Brain pericyte (primary cell): ENCODE results near the gene CTNNA2.
"Not testable (repeated sequence)": the region's sequence is repeated elsewhere in the genome, so short reads cannot be mapped to it uniquely, and the experiment has no call there.

Experiments
- DNase-seq: peaks from one replicate; pipeline ENCODE4 v3.0.0-alpha.2; 2012; ENCODE audit warnings: low read depth, low spot score

The CTNNA2 gene

GRCh38 chr2:80026040-80026729, 513.3 kb downstream of the CTNNA2 start:
- no peak for DNase-seq

DNA sequence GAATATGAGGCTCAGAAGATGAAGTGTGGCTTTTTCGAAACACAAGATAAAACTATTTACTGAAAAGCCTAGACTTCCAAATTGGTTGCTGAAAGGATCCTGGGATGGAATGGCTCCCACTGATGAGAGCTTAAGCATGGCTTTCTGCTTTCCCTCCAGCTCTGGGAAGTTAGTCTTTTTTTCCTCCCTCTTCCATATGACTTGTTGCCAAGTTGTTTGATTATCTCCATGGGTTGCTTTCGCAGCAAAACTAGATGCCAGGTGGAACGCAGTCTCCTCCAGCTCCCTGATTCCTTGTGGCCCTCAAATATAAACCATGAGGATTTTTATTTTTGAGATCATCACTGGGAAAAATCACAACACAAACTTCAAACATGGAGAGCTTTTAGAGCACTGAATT, 515.2 kb downstream of the CTNNA2 start:
- no peak for DNase-seq

DNA sequence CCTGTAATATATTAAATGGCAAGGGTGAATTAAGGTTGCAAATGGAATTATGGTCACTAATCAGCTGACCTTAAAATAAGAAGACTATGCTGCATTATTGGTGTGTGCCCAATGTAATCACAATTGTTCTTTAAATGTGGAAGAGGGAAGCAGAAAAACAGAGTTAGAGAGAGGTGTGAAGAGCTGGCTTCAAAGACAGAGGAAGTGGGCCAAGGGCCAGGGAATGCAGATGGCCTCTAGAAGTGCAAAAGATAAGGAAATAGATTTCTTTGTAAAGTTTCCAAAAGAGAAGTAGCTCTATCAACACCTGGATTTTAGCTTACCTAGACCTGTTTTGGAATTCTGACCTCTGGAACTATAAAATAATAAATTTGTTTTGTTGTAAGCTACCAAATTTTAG, 515.7 kb downstream of the CTNNA2 start:
- no peak for DNase-seq

DNA sequence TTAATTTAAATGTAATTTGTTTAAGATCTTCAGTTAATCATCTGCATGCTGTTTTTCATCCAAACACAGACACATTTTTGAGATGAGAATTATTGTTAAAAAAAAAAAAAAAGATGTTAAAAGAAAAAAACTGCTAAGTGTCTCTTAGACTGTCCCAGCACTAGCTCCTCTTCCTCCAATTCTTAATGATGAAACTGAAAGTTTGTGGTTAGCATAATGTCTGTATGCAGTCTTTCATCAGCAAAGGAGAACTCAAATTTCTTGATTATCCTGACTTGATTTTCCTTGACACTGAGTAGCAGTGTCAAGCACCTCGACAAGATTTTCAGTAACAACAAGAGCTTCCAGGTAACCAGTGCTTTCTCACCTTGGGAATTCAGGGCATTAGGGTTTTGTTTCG, 517.3 kb downstream of the CTNNA2 start:
- DNase-seq = no peak

DNA sequence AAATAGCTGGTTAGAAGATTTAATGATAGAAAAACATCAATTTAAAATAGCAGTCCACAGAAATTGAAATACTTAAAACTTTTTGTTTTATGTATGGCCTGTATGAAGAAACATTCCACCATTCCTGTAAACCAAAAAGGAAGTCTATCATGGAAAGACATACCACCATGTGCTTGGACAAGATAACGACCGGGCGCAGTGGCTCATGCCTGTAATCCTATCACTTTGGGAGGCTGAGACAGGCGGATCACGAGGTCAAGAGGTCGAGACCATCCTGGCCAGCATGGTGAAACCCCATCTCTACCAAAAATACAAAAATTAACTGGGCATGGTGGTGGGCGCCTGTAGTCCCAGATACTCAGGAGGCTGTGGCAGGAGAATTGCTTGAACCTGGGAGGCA, 519.8 kb downstream of the CTNNA2 start:
- DNase-seq = not testable (repeated sequence)

GRCh38 chr2:80035749-80036285, 523.0 kb downstream of the CTNNA2 start:
- no peak for DNase-seq

GRCh38 chr2:80037310-80037709, 524.5 kb downstream of the CTNNA2 start:
- DNase-seq = no peak

DNA sequence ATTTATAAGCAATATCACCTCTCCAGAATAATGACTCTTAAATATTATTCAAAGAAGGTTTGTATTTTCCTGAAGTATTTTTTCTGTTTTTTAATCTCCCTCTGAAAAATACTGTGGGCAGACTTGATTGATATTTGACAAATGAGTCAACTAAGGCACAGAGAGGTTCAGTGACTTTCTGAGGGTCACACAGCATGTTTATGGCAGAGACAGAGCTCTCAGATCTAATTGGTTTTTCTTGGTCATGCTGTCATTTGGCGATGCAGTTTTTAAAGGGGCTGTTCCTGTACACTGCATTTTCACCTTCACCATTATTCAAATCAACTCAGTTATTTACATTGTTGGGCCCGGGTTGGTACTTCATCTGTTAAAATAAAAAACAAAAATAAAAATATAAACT, 527.4 kb downstream of the CTNNA2 start:
- DNase-seq = no peak

GRCh38 chr2:80042635-80043034, 529.8 kb downstream of the CTNNA2 start:
- no peak for DNase-seq

DNA sequence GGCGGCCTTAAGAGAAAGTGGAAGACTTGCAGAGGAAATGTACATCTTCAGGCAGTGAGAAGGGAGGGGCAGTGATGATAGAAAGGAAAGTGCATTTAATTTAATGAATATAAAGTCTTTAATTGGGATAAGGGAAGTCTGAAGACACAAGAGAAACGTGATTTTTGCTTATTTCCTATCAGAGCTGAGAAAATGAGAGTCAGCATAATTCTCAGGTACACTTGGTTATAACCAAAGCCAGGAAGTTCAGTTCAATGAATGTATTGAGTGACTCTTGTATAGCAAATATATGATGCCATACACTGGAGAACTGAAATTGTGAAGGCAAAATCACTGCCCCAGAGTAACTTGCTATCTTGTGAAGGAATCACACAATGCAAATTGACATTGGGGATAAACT, 535.4 kb downstream of the CTNNA2 start:
- no peak for DNase-seq

DNA sequence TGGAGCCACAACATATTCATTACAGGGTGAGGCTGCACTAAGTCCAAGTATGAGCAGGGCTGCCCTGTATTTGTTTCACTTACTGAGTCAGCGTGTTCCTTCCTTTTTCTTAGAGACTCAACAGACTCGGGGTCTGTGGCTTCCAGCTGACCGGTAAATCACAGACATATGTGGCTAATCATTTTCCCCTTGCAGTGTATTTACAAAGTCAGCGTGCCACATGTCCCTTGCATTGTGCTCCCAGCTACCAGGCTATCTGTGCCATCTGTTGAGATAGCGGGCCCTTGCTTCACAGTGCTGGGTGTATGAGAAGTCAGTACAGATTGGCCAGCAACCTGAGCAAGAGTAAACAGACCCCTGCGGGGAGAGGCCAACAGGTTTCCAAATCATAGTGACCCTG, 537.4 kb downstream of the CTNNA2 start:
- DNase-seq = no peak

DNA sequence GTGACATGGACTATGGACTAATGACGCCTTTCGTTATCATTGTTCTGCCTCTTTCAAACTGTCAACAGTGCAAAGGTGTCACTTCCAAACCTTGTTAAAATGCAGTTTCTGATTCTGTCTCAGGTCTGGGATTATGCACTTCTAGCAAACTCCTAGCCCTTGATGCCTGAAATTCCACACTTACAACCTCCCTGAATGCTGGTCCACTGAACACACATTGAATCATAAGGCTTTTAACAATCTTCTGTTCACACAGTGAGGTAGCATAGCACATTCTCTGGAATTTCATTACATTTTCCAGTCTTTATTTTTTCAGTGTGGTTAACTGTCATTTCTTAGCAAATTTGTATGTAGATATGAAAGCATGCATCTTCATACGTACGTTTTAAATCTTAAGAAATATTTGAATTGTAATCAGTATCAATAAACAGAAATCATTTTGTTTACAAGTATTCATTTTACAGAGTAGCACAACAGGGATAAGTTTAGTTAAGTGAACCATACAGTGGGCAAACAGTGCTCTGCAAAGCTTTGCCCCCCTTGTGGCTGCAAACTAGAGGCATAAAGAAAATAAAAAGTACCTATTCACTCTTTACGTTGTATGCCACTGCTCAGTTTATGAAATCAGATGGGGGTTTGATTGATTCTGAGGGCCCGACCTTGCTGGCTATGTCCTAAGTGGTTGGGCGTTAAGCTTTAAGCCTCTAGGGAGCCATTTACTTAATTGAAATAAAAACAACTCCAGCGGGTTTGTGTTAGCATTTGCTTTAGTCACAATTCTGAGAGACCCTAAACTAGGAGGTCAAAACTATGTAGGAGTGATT, 540.9 kb downstream of the CTNNA2 start:
- no peak for DNase-seq

DNA sequence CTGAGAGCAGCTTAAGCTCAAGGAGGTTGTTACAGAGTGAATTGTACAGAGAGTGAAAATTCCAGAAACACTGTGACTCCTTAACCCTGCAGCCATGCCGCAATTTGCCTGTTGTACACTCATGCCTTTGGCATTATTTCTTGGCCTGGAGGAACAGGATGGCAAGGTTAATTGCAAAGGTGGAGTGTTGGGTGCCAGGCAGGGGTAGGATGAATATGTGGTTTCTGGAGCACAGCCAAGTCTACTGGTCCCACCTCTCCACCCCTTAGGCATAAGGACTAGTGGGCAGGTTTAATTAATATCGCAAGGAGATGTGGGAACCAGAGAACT, 541.5 kb downstream of the CTNNA2 start:
- no peak for DNase-seq

DNA sequence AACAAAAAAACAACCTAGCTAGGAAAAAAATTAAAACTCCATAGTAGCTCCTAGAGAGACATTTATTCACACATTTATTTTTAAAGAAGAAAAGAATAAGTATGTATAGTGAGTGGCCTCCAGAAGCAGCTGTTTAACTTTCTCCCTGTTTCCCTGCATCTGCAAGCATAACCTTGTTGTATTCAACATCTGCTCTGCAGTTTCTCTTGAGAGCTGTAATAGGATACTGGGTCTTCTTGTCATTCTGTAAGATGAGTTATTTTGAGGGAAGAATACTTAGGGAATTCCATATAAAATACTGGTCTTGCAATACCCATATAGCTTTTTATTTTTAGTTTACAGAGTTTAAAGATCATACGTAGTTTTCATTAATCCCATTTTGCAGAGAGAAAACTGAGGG, 545.1 kb downstream of the CTNNA2 start:
- no peak for DNase-seq

- no peak for DNase-seq
Observed at GRCh38 chr2:80058562-80058961, 545.7 kb downstream of the CTNNA2 start.

DNA sequence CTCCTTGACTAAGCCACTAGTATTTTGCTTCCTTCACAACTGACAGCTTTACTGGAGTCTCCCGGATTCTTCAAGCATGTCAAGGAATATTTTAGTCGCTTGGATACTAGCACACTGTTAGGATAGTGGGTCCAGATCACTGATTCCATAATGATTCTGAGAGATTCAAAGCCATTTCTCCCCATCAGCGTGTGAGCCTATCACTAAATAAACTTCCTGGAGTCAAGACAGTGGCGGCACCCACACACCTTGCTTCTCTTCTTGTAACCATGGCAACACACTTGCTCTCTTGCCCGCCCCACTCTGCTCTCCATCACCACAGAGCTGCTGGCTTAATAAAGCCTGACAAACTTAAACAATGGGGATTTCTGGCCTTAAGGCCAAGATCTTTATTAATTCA, 546.6 kb downstream of the CTNNA2 start:
- no peak for DNase-seq

DNA sequence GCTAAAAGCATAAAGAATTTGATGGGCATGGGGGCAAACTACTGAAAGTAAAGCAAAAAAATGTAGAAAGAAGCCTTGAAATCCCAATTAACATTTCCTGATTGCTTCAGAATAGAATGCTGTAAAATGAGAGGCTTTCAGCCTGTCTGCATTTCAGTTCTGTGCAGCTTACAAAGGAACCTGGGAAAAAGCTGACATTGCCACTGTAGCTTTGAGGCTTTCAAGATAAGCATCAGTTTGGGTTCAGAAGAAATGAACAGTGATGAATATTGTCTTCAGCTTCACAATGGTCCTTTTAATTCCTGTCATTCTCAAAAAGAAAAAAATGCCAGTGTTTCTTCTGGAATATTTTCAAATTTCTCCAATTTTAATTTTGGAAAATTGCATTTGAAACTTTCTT, 549.0 kb downstream of the CTNNA2 start:
- no peak for DNase-seq

- DNase-seq = no peak
Observed at GRCh38 chr2:80062298-80062697, 549.4 kb downstream of the CTNNA2 start.

DNA sequence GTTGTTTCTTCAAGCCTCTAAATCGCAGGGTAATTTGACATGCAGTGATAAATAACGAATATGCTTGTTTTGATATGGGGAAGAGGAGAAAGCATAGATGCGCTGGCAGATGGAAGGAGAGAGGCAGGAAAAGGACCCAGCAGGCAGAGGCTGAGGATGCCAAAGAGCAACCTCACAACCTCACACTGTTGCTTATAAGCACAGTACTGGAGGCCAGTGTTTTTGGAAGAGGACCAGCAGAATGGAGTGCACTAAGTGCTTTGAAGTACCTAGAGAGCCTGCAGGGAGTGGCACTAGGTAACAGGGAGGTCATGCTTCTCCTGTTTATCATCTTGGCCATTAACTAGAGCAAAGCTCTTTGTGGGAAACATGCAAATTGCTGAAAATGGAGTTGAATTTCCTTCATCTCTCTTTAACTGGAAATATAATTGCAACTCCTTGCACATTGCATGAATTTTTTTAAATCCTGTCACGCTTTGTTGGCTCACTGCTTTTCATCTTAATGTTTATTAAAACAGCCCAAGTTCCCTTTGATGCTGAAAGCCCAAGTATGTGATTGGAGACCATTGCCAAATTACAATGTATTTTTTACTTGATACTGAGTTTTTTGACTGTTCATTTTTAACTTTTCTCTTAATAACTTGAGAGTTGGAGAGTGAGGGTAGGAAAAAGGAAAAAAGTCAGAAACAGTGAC, 555.3 kb downstream of the CTNNA2 start:
- no peak for DNase-seq

DNA sequence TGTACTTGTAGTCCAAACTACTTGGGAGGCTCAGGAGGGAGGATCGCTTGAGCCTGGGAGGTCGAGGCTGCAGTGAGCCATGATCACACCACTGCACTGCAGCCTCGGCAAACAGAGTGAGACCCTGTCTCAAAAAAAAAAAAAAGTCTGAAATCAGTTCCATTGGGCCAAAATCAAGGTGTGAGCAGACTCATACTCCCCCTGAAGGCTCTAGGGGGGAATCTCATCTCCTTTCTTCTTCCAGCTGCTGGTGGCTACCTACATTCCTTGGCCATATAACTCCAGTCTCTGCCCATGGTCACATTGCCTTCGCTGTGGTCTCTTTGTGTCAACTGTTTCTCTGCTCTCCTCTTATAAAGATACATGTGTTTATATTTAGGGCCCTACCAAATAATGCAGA, 557.7 kb downstream of the CTNNA2 start:
- DNase-seq = no peak

- no peak for DNase-seq
Observed at GRCh38 chr2:80071941-80072340, 559.1 kb downstream of the CTNNA2 start.

GRCh38 chr2:80073134-80073561, 560.3 kb downstream of the CTNNA2 start:
- DNase-seq = no peak
